Esophagus muscularis mucosa (tissue), 3 donors: ENCODE data around the gene STAP2.

Source experiments
- POLR2A ChIP-seq: fragments of 450-650 bp; IDR thresholded peaks from one replicate; pipeline ENCODE4 v1.6.1; 2017; ENCODE audit warnings: antibody characterized with exemption, moderate library complexity, mild to moderate bottlenecking, low read depth
- TF ChIP-seq, protein P1 (sequence below), 3 experiments: fragments of 200-600 bp in 2 of 3; fragments of 450-650 bp in 1 of 3; sonication (generic) in 2 of 3; IDR thresholded peaks; one replicate each; pipeline ENCODE4 v1.5.1; 2017 to 2019; ENCODE audit warnings: antibody characterized with exemption in 3 of 3, mild to moderate bottlenecking in 2 of 3, moderate library complexity in 1 of 3

DNA sequence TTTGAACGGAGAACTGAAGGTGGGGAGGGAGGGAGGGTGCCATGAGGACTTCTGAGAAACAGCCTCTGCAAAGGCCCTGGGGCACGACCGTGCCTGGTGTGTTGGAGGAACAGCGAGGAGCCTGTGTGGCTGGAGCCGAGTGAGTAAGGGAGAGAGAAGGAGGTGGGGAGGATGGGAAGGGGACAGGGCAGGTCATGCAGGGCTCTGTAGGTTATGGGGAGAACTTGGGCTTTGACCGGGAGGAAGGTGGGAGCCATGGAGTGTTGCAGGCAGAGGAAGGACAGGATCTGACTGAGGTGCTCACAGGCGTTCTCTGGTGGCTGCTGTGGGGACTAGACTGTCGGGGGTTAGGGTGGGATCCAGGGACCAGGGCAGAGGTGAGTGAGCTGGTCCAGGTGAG, 11.5 kb upstream of the STAP2 start:
- TF ChIP-seq POLR2A, result no peak
- TF ChIP-seq, protein P1, sequence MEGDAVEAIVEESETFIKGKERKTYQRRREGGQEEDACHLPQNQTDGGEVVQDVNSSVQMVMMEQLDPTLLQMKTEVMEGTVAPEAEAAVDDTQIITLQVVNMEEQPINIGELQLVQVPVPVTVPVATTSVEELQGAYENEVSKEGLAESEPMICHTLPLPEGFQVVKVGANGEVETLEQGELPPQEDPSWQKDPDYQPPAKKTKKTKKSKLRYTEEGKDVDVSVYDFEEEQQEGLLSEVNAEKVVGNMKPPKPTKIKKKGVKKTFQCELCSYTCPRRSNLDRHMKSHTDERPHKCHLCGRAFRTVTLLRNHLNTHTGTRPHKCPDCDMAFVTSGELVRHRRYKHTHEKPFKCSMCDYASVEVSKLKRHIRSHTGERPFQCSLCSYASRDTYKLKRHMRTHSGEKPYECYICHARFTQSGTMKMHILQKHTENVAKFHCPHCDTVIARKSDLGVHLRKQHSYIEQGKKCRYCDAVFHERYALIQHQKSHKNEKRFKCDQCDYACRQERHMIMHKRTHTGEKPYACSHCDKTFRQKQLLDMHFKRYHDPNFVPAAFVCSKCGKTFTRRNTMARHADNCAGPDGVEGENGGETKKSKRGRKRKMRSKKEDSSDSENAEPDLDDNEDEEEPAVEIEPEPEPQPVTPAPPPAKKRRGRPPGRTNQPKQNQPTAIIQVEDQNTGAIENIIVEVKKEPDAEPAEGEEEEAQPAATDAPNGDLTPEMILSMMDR (IDR thresholded peaks at IDR 0.05), result no peak
